ENCODE results near the gene DNAJC11.

The DNAJC11 gene

GRCh38 chr1:6623269-6623965, 78.2 kb downstream of the DNAJC11 start:
- no peak for TF ChIP-seq ARNTL (CRISPR knock-in tag; IDR thresholded peaks at IDR 0.05; ENCODE audit: borderline replicate concordance, low read depth)
- no peak for TF ChIP-seq CSRNP3 (CRISPR knock-in tag; IDR thresholded peaks at IDR 0.05)
- TF ChIP-seq PPARA (CRISPR knock-in tag; IDR thresholded peaks at IDR 0.05; ENCODE audit: borderline replicate concordance) = no peak
- no peak for TF ChIP-seq CSDC2 (CRISPR knock-in tag; IDR thresholded peaks at IDR 0.05)
- TF ChIP-seq, protein P1, sequence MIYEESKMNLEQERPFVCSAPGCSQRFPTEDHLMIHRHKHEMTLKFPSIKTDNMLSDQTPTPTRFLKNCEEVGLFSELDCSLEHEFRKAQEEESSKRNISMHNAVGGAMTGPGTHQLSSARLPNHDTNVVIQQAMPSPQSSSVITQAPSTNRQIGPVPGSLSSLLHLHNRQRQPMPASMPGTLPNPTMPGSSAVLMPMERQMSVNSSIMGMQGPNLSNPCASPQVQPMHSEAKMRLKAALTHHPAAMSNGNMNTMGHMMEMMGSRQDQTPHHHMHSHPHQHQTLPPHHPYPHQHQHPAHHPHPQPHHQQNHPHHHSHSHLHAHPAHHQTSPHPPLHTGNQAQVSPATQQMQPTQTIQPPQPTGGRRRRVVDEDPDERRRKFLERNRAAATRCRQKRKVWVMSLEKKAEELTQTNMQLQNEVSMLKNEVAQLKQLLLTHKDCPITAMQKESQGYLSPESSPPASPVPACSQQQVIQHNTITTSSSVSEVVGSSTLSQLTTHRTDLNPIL (CRISPR knock-in tag; IDR thresholded peaks at IDR 0.05; ENCODE audit: low read depth) = no peak
- TF ChIP-seq GLIS3 (CRISPR knock-in tag; IDR thresholded peaks at IDR 0.05) = no peak
- no peak for TF ChIP-seq ESRRG (CRISPR knock-in tag; IDR thresholded peaks at IDR 0.05)
- TF ChIP-seq, protein P2, sequence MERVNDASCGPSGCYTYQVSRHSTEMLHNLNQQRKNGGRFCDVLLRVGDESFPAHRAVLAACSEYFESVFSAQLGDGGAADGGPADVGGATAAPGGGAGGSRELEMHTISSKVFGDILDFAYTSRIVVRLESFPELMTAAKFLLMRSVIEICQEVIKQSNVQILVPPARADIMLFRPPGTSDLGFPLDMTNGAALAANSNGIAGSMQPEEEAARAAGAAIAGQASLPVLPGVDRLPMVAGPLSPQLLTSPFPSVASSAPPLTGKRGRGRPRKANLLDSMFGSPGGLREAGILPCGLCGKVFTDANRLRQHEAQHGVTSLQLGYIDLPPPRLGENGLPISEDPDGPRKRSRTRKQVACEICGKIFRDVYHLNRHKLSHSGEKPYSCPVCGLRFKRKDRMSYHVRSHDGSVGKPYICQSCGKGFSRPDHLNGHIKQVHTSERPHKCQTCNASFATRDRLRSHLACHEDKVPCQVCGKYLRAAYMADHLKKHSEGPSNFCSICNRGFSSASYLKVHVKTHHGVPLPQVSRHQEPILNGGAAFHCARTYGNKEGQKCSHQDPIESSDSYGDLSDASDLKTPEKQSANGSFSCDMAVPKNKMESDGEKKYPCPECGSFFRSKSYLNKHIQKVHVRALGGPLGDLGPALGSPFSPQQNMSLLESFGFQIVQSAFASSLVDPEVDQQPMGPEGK (CRISPR knock-in tag; IDR thresholded peaks at IDR 0.05; ENCODE audit: borderline replicate concordance) = no peak
- TF ChIP-seq ZNF8 (CRISPR knock-in tag; IDR thresholded peaks at IDR 0.05) = no peak
- no peak for TF ChIP-seq ZC3H10 (CRISPR knock-in tag; IDR thresholded peaks at IDR 0.05)
- no peak for TF ChIP-seq ZNF565 (CRISPR knock-in tag; conservative IDR thresholded peaks at IDR 0.05; ENCODE audit: low read depth)
- TF ChIP-seq TSHZ2 (CRISPR knock-in tag; IDR thresholded peaks at IDR 0.05) = no peak
- no peak for ATAC-seq

DNA sequence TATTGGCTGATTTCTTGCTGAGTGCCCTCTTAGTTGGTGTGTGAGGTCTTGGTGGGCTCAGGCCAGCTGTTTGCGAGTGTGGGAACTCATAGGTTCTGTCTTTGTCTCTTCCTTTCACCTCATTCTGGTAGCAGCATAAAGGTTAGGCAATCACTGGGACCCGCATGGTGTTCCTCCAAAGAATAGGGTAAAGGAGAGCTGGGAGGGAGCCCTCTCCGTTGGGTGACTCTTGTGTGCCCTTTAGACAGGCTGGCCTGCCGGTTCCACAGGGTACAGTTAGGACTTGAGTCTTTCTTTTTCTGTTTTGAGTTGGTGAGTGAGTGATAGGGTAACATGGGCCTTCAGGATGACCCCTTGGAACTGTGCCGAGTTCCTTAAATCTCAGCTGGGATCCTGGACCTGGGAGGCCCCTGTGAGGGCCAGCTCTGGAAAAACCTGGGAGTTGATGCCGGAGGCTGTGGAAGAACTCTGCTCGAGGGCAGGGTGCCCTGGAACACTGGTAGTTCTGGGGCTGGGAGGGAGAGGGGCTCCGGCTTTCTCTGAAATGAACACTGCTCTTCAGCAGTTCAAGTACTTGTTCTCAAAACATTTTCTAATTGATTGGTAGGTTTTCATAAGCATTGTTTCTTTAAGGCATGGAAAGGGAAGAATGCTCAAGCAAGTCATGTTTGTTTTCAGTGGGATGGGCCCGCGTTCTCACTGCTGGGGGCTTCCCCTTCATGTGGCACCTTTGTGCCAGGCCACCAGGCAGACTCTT, 79.0 kb downstream of the DNAJC11 start:
- TF ChIP-seq ZNF8 (CRISPR knock-in tag; IDR thresholded peaks at IDR 0.05) (no peak), OSR1 (CRISPR knock-in tag; IDR thresholded peaks at IDR 0.05) (no peak), BACH2 (CRISPR knock-in tag; IDR thresholded peaks at IDR 0.05; ENCODE audit: borderline replicate concordance) (no peak), RARB (CRISPR knock-in tag; IDR thresholded peaks at IDR 0.05) (no peak), ESRRG (CRISPR knock-in tag; IDR thresholded peaks at IDR 0.05) (no peak)
- TF ChIP-seq, protein P3, sequence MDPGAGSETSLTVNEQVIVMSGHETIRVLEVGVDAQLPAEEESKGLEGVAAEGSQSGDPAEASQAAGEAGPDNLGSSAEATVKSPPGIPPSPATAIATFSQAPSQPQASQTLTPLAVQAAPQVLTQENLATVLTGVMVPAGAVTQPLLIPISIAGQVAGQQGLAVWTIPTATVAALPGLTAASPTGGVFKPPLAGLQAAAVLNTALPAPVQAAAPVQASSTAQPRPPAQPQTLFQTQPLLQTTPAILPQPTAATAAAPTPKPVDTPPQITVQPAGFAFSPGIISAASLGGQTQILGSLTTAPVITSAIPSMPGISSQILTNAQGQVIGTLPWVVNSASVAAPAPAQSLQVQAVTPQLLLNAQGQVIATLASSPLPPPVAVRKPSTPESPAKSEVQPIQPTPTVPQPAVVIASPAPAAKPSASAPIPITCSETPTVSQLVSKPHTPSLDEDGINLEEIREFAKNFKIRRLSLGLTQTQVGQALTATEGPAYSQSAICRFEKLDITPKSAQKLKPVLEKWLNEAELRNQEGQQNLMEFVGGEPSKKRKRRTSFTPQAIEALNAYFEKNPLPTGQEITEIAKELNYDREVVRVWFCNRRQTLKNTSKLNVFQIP (CRISPR knock-in tag; IDR thresholded peaks at IDR 0.05; ENCODE audit: borderline replicate concordance, low read depth) = no peak
- TF ChIP-seq, protein P2 (CRISPR knock-in tag; IDR thresholded peaks at IDR 0.05; ENCODE audit: borderline replicate concordance) = no peak
- no peak for ATAC-seq
